GM18498 (cell line): ENCODE results near the gene FOXP4.

Source experiments
- ATAC-seq: cut with Tn5 transposase; IDR thresholded peaks from one replicate; pipeline ENCODE4 v1.9.1; 2021; ENCODE audit warnings: mild to moderate bottlenecking, moderate library complexity; ENCODE audit not compliant: unreplicated experiment

FOXP4 gene

GRCh38 chr6:41519745-41520699 is 26.2 kb upstream of the FOXP4 start:
- ATAC-seq: no peak

- ATAC-seq: no peak
Observed at GRCh38 chr6:41522780-41523548, 23.2 kb upstream of the FOXP4 start.

- no peak for ATAC-seq
Observed at GRCh38 chr6:41523915-41524633, 22.1 kb upstream of the FOXP4 start.

- ATAC-seq: no peak
Observed at GRCh38 chr6:41524634-41525011, 21.6 kb upstream of the FOXP4 start.

GRCh38 chr6:41527721-41528408 is 18.3 kb upstream of the FOXP4 start:
- no peak for ATAC-seq

- ATAC-seq: no peak
Observed at GRCh38 chr6:41528409-41528963, 17.7 kb upstream of the FOXP4 start.

- no peak for ATAC-seq
Observed at GRCh38 chr6:41529049-41529448, 17.1 kb upstream of the FOXP4 start.

- ATAC-seq: no peak
Observed at GRCh38 chr6:41529970-41530369, 16.2 kb upstream of the FOXP4 start.

- ATAC-seq: no peak
Observed at GRCh38 chr6:41530476-41530875, 15.7 kb upstream of the FOXP4 start.

GRCh38 chr6:41531016-41531415 is 15.2 kb upstream of the FOXP4 start:
- ATAC-seq: no peak

- ATAC-seq: peak; percentile 85
Observed at GRCh38 chr6:41531591-41532582, 14.3 kb upstream of the FOXP4 start.

GRCh38 chr6:41535766-41536165 is 10.4 kb upstream of the FOXP4 start:
- no peak for ATAC-seq

- no peak for ATAC-seq
Observed at GRCh38 chr6:41536795-41537758, 9.1 kb upstream of the FOXP4 start.

GRCh38 chr6:41538556-41539182 is 7.5 kb upstream of the FOXP4 start:
- ATAC-seq: no peak

- no peak for ATAC-seq
Observed at GRCh38 chr6:41539204-41539603, 7.0 kb upstream of the FOXP4 start.

GRCh38 chr6:41541364-41541763 is 4.8 kb upstream of the FOXP4 start:
- ATAC-seq: no peak

GRCh38 chr6:41543087-41543486 is 3.1 kb upstream of the FOXP4 start:
- ATAC-seq: no peak
